ENCODE measurements around the gene TMED8.
"Not testable (repeated sequence)": the region's sequence is repeated elsewhere in the genome, so short reads cannot be mapped to it uniquely, and the experiment has no call there.

TMED8 gene

DNA sequence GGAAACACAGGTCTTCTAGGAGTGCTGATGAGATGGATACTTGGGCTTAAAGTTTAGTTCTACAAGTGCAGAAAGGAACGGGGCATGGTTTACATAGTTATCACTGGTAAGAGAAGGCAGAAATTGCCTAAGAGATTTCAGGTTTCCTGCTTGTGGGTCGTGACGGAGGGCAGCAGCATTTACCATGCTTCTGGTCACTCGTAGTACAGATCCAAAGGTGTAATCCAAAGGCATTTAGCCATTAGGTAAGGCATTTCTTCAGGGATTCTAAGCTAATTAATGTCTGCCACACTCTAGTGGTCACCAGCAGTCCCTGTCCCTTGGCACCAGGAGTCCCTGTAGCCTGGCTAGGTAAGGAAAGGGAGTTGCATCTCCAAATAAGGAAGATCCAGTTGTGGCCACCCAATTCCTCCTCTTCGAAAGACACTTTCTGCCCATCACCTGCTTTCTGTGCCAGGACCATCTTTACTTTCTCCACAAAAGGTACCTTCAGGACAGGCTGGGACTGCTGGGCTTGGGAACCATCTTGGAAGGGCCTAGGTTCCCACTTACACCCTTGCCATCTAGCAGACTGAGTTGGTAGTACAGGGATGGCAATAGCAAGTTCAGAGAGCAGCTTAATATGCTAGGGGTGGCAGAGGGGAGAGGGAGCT lies 54.5 kb downstream of the TMED8 start:
- H3K27ac ChIP-seq (ENCODE audit: low read length), result no peak overlapping the region
- H3K36me3 ChIP-seq (ENCODE audit: insufficient read depth, low read depth, low read length), result no peaks in the 10 kb centered on the region
- no peaks in the 10 kb centered on the region for H3K27me3 ChIP-seq (ENCODE audit: insufficient read depth, low read length)
- no peaks in the 10 kb centered on the region for H3K9me3 ChIP-seq (ENCODE audit: insufficient read depth, low read depth, low read length)
- peak overlapping the region; percentile 96; the same call in 1 of the 2 replicates for H3K9ac ChIP-seq (ENCODE audit: low read depth, low read length)
- H3K4me3 ChIP-seq (ENCODE audit: low read length), result peak overlapping the region; percentile 92
- peaks cover 14% of the 10 kb centered on the region for H3K4me1 ChIP-seq (ENCODE audit: insufficient read depth, low read length)

DNA sequence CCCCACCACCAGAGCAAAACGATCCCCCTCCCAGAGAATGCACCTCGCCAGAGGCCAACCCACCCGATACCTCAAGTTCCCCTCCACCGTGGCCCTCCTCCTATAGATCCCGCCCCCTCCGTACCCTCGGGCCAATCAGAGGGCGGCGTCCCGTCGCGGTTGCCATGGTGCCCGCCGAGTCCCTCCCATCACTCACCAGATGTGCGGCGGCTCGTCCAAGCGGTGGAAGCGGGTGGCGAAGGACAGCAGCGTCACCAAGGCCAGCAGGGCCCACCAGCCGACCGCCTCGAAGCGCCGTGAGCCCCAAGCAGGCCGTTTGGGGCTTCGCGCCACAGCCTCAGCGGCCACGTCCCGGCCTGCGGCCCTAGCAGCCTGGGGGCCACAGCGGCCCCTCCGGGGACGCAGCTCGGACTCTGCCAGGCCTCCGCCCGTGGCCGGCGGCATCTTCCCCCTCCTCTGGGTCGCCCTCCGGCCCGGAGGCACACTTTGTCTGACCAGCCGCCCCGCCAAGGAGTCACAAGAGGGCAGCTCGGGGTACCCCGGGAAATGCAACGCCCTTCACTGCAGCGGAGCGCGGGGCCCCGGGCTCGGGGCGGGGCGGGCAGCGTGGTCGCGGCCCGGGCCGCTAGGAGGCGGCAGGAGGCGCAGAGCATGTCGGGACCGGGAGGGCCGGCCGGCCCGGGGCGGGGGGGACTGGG lies 56.5 kb downstream of the TMED8 start, which contains the start of gene POMT2:
POMT2 (minus strand) TSS at position 646 of the 698 bp plus-strand sequence; CDS start at position 444, 202 bp downstream.
- Histone ChIP-seq H3K36me3 (ENCODE audit: insufficient read depth, low read depth, low read length) (no peaks in the 10 kb centered on the region), H3K27ac (ENCODE audit: low read length) (peak within 1 kb of the TSS; percentile 93), H3K9ac (ENCODE audit: low read depth, low read length) (peak within 1 kb of the TSS; percentile 96), H3K27me3 (ENCODE audit: insufficient read depth, low read length) (no peaks in the 10 kb centered on the region), H3K4me3 (ENCODE audit: low read length) (peak within 1 kb of the TSS; percentile 92), H3K9me3 (ENCODE audit: insufficient read depth, low read depth, low read length) (no peaks in the 10 kb centered on the region), H3K4me1 (ENCODE audit: insufficient read depth, low read length) (peaks cover 16% of the 10 kb centered on the region)

DNA sequence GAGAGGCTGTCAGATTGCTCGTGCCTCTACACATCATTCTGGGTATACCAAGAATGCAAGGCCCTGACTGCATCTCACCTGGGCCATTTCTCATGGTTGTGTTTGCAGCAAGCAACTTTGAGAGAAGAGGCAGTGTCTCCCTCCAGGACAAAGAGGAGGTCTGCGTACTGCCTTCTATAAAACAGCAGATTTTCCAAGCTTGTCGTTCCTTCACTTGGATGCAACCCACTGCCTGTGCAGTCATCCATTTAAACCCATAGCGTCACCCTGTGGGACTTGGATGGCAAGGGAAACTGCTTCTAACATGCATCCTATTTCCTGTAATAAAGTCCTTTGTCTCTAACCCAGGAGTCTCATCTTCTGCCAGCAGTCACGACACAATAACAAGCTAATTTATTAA lies 57.5 kb downstream of the TMED8 start:
- Histone ChIP-seq H3K36me3 (ENCODE audit: insufficient read depth, low read depth, low read length) (no peaks in the 10 kb centered on the region), H3K9ac (ENCODE audit: low read depth, low read length) (peak overlapping the region; percentile 60; the same call in 1 of the 2 replicates), H3K4me3 (ENCODE audit: low read length) (peak overlapping the region; percentile 92; the same call in 1 of the 2 replicates), H3K4me1 (ENCODE audit: insufficient read depth, low read length) (peaks cover 24% of the 10 kb centered on the region), H3K9me3 (ENCODE audit: insufficient read depth, low read depth, low read length) (no peaks in the 10 kb centered on the region), H3K27me3 (ENCODE audit: insufficient read depth, low read length) (no peaks in the 10 kb centered on the region), H3K27ac (ENCODE audit: low read length) (no peak overlapping the region)

DNA sequence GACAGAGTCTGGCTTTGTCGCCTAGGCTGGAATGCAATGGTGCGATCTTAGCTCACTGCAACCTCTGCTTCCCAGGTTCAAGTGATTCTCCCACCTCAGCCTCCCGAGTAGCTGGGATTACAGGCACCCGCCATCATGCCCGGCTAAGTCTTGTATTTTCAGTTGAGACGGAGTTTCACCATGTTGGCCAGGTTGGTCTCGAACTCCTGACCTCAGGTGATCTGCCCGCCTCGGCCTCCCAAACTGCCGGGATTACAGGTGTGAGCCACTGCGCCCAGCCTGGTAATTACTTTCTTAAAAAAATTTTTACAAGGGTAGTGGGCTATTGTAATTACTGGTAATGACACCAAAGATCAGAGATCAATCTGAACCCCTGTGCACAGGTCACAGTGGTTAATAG lies 58.1 kb downstream of the TMED8 start:
- H3K4me3 ChIP-seq (ENCODE audit: low read length); H3K27me3 ChIP-seq (ENCODE audit: insufficient read depth, low read length); H3K36me3 ChIP-seq (ENCODE audit: insufficient read depth, low read depth, low read length); H3K9me3 ChIP-seq (ENCODE audit: insufficient read depth, low read depth, low read length); H3K9ac ChIP-seq (ENCODE audit: low read depth, low read length); H3K27ac ChIP-seq (ENCODE audit: low read length): not testable (repeated sequence)
- H3K4me1 ChIP-seq (ENCODE audit: insufficient read depth, low read length), result peaks cover 29% of the 10 kb centered on the region

DNA sequence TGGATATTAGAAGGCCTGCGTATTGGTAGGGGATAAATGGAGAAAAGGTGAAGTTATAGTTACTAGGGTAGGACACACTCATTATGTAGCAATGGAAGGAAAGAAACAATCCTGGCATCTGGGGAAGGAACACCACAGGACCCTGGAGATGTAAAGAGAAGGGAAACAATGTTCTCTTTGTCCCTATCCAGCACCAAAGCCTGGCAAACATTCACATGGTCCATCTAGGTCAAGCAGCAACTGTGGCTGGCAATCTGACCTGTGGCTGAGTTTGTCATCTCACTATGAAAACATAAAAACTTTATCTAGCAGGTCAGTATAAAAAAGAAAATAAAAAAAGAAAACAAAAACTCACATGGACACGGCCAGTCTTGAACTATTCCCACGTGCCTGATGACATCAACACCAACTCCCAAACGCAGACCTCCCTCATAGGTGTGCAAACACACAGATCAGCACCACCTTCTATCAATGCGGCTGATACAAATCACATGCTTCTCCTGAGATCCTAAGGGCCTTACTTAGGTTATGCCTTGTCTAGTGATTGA lies 58.8 kb downstream of the TMED8 start:
- no peaks in the 10 kb centered on the region for H3K9me3 ChIP-seq (ENCODE audit: insufficient read depth, low read depth, low read length)
- no peak overlapping the region for H3K4me3 ChIP-seq (ENCODE audit: low read length)
- no peaks in the 10 kb centered on the region for H3K36me3 ChIP-seq (ENCODE audit: insufficient read depth, low read depth, low read length)
- no peak overlapping the region for H3K9ac ChIP-seq (ENCODE audit: low read depth, low read length)
- H3K4me1 ChIP-seq (ENCODE audit: insufficient read depth, low read length), result peaks cover 29% of the 10 kb centered on the region
- H3K27ac ChIP-seq (ENCODE audit: low read length), result no peak overlapping the region
- no peaks in the 10 kb centered on the region for H3K27me3 ChIP-seq (ENCODE audit: insufficient read depth, low read length)

DNA sequence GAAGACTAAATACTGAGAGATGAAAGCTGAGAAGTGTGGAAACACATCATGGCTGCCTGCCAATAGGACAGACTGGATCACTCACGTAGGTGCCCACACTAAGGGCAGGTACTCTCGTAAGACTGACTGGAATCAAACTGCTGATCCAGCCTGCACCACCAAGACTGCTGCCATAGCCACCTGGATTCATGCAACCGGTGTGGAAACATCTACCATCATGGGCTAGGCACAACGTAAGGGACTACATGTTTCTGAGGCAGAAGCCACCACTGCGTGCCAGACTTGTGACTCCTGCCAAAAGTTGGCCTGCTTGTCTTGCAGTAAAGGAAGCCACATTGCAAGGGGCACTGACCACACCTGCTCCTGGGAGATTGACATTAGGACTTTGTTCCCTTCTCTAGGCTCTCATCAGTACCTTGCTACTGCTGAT lies 60.0 kb downstream of the TMED8 start:
- H3K27ac ChIP-seq (ENCODE audit: low read length), result no peak overlapping the region
- H3K4me1 ChIP-seq (ENCODE audit: insufficient read depth, low read length), result peaks cover 27% of the 10 kb centered on the region
- H3K27me3 ChIP-seq (ENCODE audit: insufficient read depth, low read length), result no peaks in the 10 kb centered on the region
- no peaks in the 10 kb centered on the region for H3K36me3 ChIP-seq (ENCODE audit: insufficient read depth, low read depth, low read length)
- no peak overlapping the region for H3K4me3 ChIP-seq (ENCODE audit: low read length)
- no peak overlapping the region for H3K9ac ChIP-seq (ENCODE audit: low read depth, low read length)
- no peaks in the 10 kb centered on the region for H3K9me3 ChIP-seq (ENCODE audit: insufficient read depth, low read depth, low read length)

DNA sequence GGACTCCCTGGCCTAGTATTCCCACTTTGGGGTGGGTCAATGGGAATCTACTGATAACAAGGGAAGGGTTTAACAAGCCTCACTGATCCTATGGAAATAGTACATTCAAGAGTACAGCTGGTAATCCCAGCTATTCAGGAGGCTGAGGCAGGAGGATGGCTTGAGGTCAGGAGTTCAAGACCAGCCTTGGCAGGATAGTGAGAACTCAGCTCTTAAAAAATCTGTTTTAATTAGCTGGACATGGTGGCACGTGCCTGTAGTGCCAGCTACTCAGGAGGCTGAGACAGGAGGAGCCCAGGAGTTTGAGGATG lies 60.7 kb downstream of the TMED8 start:
- no peaks in the 10 kb centered on the region for H3K27me3 ChIP-seq (ENCODE audit: insufficient read depth, low read length)
- H3K27ac ChIP-seq (ENCODE audit: low read length), result no peak overlapping the region
- no peak overlapping the region for H3K4me3 ChIP-seq (ENCODE audit: low read length)
- H3K9ac ChIP-seq (ENCODE audit: low read depth, low read length), result no peak overlapping the region
- H3K4me1 ChIP-seq (ENCODE audit: insufficient read depth, low read length), result peaks cover 26% of the 10 kb centered on the region
- H3K9me3 ChIP-seq (ENCODE audit: insufficient read depth, low read depth, low read length), result no peaks in the 10 kb centered on the region
- no peaks in the 10 kb centered on the region for H3K36me3 ChIP-seq (ENCODE audit: insufficient read depth, low read depth, low read length)

DNA sequence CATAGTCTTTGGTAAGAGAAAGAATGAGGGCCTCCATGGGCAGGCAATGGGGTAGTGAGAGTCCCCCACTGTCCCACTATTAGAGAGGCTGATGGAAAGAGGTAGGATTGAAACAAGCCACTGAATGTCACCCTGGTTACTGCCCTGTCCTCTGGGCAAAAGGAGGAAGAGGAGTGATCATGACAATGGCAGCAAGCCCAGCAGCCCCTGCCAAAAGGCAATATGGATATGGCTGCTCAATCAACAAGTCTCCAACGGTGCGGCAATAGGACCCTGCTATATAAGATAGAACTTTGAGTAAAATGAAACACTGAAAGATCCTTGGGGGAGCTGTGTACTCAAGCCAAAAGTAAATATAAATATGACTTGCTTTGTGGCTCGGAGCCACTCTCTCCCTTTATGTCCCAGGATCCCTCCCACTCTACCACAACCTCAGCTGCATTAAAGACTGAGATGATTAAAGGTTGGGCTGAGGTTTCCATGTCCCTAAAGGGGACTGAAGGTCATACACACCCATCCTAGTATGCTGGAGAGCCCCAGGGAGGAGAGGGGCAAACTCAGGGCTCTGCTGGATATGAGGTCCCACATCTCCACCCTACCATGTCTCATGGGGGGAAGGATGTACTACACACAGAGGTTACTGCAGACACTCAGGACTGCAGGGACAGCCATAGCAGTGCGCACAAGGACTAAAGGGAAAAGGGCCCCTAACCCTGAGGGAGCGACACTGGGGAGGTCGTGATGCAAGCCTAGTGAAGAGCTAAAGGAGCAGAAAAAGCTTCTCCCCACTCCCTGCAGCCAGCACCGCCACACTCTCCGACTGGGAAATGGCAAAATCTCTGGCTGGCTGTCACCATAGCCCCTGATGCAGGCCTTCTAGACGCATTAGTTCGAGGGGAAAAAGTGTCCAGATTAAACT lies 62.1 kb downstream of the TMED8 start:
- H3K27me3 ChIP-seq (ENCODE audit: insufficient read depth, low read length), result no peaks in the 10 kb centered on the region
- peak overlapping the region; percentile 52; the same call in 1 of the 2 replicates for H3K9ac ChIP-seq (ENCODE audit: low read depth, low read length)
- H3K36me3 ChIP-seq (ENCODE audit: insufficient read depth, low read depth, low read length), result 0 out of 2 replicates have a peak, but pooled peaks cover 3% of the 10 kb centered on the region
- peak overlapping the region; percentile 13 for H3K27ac ChIP-seq (ENCODE audit: low read length)
- no peaks in the 10 kb centered on the region for H3K9me3 ChIP-seq (ENCODE audit: insufficient read depth, low read depth, low read length)
- H3K4me3 ChIP-seq (ENCODE audit: low read length), result 0 out of 2 replicates have a peak overlapping the region, but pooled peaks have one; percentile 24
- H3K4me1 ChIP-seq (ENCODE audit: insufficient read depth, low read length), result peaks cover 24% of the 10 kb centered on the region

DNA sequence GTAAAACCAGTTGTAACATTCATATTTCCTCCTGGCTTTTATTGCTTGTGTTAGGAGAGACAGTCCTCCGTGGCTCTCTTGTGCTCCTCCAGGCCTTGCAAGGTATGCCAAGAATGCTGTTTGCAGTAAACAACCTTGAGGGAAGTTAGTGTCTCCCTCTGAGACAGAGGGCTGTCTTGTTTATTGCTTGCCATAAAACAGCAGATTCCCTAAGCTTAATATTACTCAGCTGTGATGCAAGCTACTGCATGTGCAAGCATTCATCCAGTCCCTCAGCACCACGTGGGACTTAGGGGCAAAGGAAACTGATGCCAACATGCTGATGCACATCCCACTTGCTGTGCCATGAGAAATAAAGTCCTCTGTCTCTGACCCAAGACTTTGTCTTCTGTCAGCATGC lies 62.9 kb downstream of the TMED8 start:
- Histone ChIP-seq H3K27ac (ENCODE audit: low read length) (peak overlapping the region; percentile 13), H3K27me3 (ENCODE audit: insufficient read depth, low read length) (no peaks in the 10 kb centered on the region), H3K4me3 (ENCODE audit: low read length) (0 out of 2 replicates have a peak overlapping the region, but pooled peaks have one; percentile 24), H3K9ac (ENCODE audit: low read depth, low read length) (peak overlapping the region; percentile 52; the same call in 1 of the 2 replicates), H3K36me3 (ENCODE audit: insufficient read depth, low read depth, low read length) (0 out of 2 replicates have a peak, but pooled peaks cover 3% of the 10 kb centered on the region), H3K4me1 (ENCODE audit: insufficient read depth, low read length) (peaks cover 20% of the 10 kb centered on the region), H3K9me3 (ENCODE audit: insufficient read depth, low read depth, low read length) (no peaks in the 10 kb centered on the region)

DNA sequence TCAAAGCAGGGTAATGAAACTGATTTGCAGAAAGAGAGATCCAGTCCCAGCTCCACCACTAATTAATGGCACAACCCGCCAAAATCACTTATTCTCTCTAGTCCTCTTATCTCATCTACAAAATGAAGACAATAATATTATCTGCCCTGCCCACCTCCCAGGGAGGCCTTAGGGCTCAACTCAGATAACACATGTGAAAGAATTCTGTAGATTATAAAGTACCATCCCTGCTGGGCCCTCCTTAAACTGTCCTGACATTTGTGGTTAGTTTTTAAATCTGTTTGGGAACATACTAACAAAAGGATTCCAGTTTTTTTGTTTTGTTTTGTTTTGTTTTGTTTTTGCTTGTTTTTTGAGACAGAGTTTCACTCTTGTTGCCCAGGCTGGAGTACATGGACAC lies 63.5 kb downstream of the TMED8 start:
- Histone ChIP-seq H3K4me1 (ENCODE audit: insufficient read depth, low read length) (peaks cover 20% of the 10 kb centered on the region), H3K36me3 (ENCODE audit: insufficient read depth, low read depth, low read length) (0 out of 2 replicates have a peak, but pooled peaks cover 3% of the 10 kb centered on the region), H3K27me3 (ENCODE audit: insufficient read depth, low read length) (no peaks in the 10 kb centered on the region), H3K27ac (ENCODE audit: low read length) (no peak overlapping the region), H3K4me3 (ENCODE audit: low read length) (no peak overlapping the region), H3K9me3 (ENCODE audit: insufficient read depth, low read depth, low read length) (no peaks in the 10 kb centered on the region), H3K9ac (ENCODE audit: low read depth, low read length) (peak overlapping the region; percentile 52; the same call in 1 of the 2 replicates)

DNA sequence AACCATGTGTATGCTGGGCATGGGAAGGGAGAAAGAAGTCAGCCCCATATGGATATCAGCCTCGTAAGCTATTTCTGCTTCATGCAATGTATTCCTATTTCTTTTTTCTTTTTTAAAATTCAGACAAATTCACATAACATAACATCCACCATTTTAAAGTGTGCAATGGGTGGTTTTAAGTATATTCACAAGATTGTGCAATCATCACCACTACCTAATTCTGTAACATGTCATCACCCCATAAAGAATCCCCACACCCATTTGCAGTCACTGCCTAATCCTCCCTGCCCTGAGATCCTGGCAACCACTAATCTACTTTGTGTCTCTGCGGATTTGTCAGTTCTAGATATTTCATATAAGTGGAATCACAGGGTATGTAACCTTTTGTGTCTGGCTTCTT lies 65.7 kb downstream of the TMED8 start:
- Histone ChIP-seq H3K27ac (ENCODE audit: low read length) (no peak overlapping the region), H3K9me3 (ENCODE audit: insufficient read depth, low read depth, low read length) (no peaks in the 10 kb centered on the region), H3K9ac (ENCODE audit: low read depth, low read length) (no peak overlapping the region), H3K4me3 (ENCODE audit: low read length) (no peak overlapping the region), H3K27me3 (ENCODE audit: insufficient read depth, low read length) (no peaks in the 10 kb centered on the region), H3K36me3 (ENCODE audit: insufficient read depth, low read depth, low read length) (peaks cover 5% of the 10 kb centered on the region), H3K4me1 (ENCODE audit: insufficient read depth, low read length) (peaks cover 28% of the 10 kb centered on the region)
